HG02943 (cell line): Measurements from ENCODE around the gene ZNF566.

Source experiments
- ATAC-seq: cut with Tn5 transposase; IDR thresholded peaks from one replicate; pipeline ENCODE4 v1.9.1; 2021; ENCODE audit warnings: mild to moderate bottlenecking, low read depth, moderate library complexity; ENCODE audit not compliant: unreplicated experiment

The ZNF566 gene

GRCh38 chr19:36449059-36449670, 40.2 kb downstream of the ZNF566 start:
- no peak for ATAC-seq

DNA sequence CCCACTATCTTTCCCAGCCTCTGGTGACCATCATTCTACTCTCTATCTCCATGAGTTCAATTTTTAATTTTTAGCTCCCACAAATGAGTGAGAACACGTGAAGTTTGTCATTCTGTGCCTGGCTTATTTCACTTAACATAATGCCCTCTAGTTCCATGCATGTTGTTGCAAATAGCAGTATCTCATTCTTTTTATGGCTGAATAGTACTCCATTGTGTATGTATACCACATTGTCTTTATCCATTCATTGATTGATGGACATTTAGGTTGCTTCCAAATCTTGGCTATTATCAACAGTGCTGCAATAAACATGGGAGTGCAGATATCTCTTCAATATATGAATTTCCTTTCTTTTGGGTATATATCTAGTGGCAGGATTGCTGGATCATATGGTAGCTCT, 48.0 kb downstream of the ZNF566 start:
- ATAC-seq, result no peak

GRCh38 chr19:36436531-36436930, 52.8 kb downstream of the ZNF566 start:
- no peak for ATAC-seq

- no peak for ATAC-seq
Measured at GRCh38 chr19:36423925-36424324, 65.4 kb downstream of the ZNF566 start.

GRCh38 chr19:36421749-36422481, 67.4 kb downstream of the ZNF566 start:
- no peak for ATAC-seq

GRCh38 chr19:36420961-36421748, 68.2 kb downstream of the ZNF566 start:
- ATAC-seq, result no peak

GRCh38 chr19:36418287-36419001, 70.9 kb downstream of the ZNF566 start, which contains the start of gene ZFP82:
TSS of gene ZFP82 (minus strand) at chr19:36418644. CDS start at chr19:36409789, 8,855 bp downstream.
- ATAC-seq, result peak; percentile 66

DNA sequence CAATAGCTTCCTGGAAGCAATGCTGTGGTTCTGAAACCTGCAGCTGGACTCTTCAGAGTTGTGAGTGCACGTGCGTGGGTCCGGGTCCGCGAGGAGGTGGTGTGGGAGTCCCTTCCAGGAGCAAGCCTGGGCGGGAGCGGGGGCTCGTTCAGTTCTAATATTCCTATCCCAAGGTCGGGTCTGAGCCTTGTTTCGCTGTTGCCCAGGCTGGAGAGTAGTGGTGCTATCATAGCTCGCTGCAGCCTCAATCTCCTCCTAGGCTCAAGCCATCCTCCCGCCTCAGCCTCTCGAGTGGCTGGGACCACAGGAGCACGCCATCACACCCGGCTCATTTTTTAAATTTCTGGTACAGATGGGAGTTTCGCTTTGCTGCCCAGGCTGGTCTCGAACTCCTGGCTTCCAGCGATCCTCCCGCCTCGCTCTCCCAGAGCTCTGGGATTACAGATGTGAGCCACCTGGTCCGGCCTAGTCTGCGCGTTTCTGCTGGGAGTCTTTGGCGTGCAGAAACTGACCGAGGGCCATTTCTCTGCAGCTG, 71.5 kb downstream of the ZNF566 start:
- ATAC-seq, result no peak

- no peak for ATAC-seq
Measured at GRCh38 chr19:36409841-36410240, 79.5 kb downstream of the ZNF566 start.

DNA sequence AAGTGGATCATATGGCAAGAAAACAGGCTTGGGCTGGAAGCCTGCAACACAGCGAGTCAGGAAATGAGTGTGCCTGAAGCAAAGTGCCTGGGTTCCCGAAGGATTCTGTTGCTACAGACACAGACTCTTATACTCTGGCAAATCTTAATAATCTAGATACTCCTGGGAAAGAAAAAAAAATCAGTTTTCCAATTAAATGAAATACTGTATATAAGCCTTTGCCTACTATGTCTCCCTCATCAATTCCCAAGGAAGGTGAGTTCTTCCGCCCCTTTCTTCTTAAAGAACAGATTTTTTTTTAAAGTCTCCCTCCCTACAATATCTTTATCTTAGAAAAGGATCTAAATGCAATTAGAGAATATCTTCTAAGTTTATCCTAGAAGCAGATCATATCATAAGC, 81.3 kb downstream of the ZNF566 start:
- ATAC-seq, result no peak

DNA sequence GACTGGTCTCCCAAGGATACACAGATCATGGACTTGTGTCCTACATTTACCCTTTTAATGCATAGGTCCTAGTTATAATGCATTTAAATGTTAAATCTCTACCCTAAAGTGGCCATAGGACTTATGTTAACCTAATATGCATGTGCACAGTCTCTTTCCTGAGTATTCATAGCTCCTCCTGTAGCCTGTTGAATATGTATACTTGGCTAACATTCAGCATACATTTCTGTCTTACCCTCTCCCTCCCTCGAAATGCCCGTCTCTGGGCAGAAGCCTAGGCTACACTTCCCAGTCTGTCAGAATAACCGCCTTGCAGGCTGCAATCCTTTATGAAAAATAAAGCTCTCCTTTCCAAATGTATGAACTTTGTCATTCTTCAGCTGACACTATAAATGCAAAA, 84.9 kb downstream of the ZNF566 start:
- ATAC-seq, result no peak

- ATAC-seq, result no peak
Measured at GRCh38 chr19:36401475-36401874, 87.9 kb downstream of the ZNF566 start.

DNA sequence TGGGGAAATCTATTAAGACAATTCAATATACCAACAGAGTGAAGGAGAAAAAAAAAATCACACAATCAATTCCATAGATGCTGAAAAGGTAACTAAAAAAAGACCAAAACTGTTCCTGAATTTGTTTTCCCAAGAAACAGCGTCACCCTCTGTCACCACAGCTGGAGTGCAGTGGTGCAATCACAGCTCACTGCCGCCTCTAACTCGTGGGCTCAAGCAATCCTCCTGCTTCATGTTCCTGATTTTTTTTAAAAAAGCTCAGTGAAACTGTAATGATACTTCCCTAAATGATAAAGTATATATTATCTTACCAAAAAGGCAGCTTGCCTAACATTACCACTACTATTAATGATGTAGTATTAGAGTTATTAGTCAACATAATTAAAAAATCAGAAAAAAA, 90.8 kb downstream of the ZNF566 start:
- ATAC-seq, result no peak
